Right lobe of liver (tissue), 4 donors: ENCODE results near the gene ASPDH.

Experiments
- CTCF ChIP-seq, 4 donors: fragments of 200-600 bp in 3 of 4; fragments of 450-650 bp in 1 of 4; IDR thresholded peaks; one replicate each; pipeline versions ENCODE4 v1.5.1 to v1.8.0; 2016 to 2022; ENCODE audit warnings: antibody characterized with exemption in 4 of 4, mild to moderate bottlenecking in 2 of 4
- POLR2A ChIP-seq: fragments of 450-650 bp; IDR thresholded peaks from one replicate; pipeline ENCODE4 v1.6.1; 2017; ENCODE audit warnings: antibody characterized with exemption, mild to moderate bottlenecking
- donor health status: DM: no; HTN: no; CAD: no.
- donor health status: DM: no; HTN: no; CAD: no.
- donor health status: DM: no; HTN: yes; CAD: no.

GRCh38 chr19:50534478-50534877, 20.8 kb upstream of the ASPDH start:
- TF ChIP-seq CTCF (IDR thresholded peaks at IDR 0.05) (no peak), POLR2A (no peak)
